ENCODE data around the gene ACP4. TPM values are rescaled to one million over a fixed set of nuclear protein-coding genes. Genes with fewer than 3 reads are reported as not detected.
"Not testable (repeated sequence)": the region's sequence is repeated elsewhere in the genome, so short reads cannot be mapped to it uniquely, and the experiment has no call there.

The ACP4 gene
- total and polyA plus RNA-seq, 5 donors from 2014 or later = not detected

- peaks cover 0 to 6% (median 0%) of the 10 kb centered on the region in 4 donors for H3K4me1 Mint-ChIP-seq
- Histone ChIP-seq H3K4me3 (ENCODE audit: low read depth, low read length) (no peak overlapping the region), H3K27ac (ENCODE audit: insufficient read depth, low read length, poor library complexity, severe bottlenecking) (no peak overlapping the region), H3K36me3 (ENCODE audit: control insufficient read depth, insufficient read depth, low read length) (no peaks in the 10 kb centered on the region), H3K4me1 (ENCODE audit: control insufficient read depth, insufficient read depth, low read length, poor library complexity, severe bottlenecking) (no peaks in the 10 kb centered on the region), H3K27me3 (ENCODE audit: control insufficient read depth, insufficient read depth, low read length) (peaks cover 26% of the 10 kb centered on the region), H3K9me3 (ENCODE audit: control insufficient read depth in 2 of 2, low read length in 2 of 2) (peaks cover 0 to 2% of the 10 kb centered on the region in 2 experiments)
- H3K36me3 Mint-ChIP-seq = no peaks in the 10 kb centered on the region
- H3K9me3 Mint-ChIP-seq = peaks cover 0 to 4% (median 0%) of the 10 kb centered on the region in 7 donors
- no peak for ATAC-seq (ENCODE audit: low read depth in 2 of 2)
- H3K27me3 Mint-ChIP-seq = peaks cover 59% of the 10 kb centered on the region
- H3K4me3 Mint-ChIP-seq = no peak overlapping the region
- no peak overlapping the region for H3K27ac Mint-ChIP-seq
- no peak for DNase-seq
These were observed 14.1 kb upstream of the ACP4 start for GRCh38 chr19:50776131-50776530.

- Histone ChIP-seq H3K9me3 (ENCODE audit: control insufficient read depth in 2 of 2, low read length in 2 of 2) (peaks cover 0 to 2% of the 10 kb centered on the region in 2 experiments), H3K27me3 (ENCODE audit: control insufficient read depth, insufficient read depth, low read length) (peaks cover 26% of the 10 kb centered on the region), H3K36me3 (ENCODE audit: control insufficient read depth, insufficient read depth, low read length) (no peaks in the 10 kb centered on the region), H3K27ac (ENCODE audit: insufficient read depth, low read length, poor library complexity, severe bottlenecking) (no peak overlapping the region), H3K4me3 (ENCODE audit: low read depth, low read length) (no peak overlapping the region), H3K4me1 (ENCODE audit: control insufficient read depth, insufficient read depth, low read length, poor library complexity, severe bottlenecking) (no peaks in the 10 kb centered on the region)
- ATAC-seq (ENCODE audit: low read depth in 2 of 2) (no peak), DNase-seq (no peak)
- H3K9me3 Mint-ChIP-seq = peaks cover 0 to 5% (median 0%) of the 10 kb centered on the region in 7 donors
- peaks cover 0 to 6% (median 0%) of the 10 kb centered on the region in 4 donors for H3K4me1 Mint-ChIP-seq
- H3K27me3 Mint-ChIP-seq = peaks cover 67% of the 10 kb centered on the region
- H3K27ac Mint-ChIP-seq = no peak overlapping the region
- H3K4me3 Mint-ChIP-seq = no peak overlapping the region
- no peaks in the 10 kb centered on the region for H3K36me3 Mint-ChIP-seq
These were observed 13.0 kb upstream of the ACP4 start for GRCh38 chr19:50777261-50777660.

GRCh38 chr19:50777830-50778303 is 12.3 kb upstream of the ACP4 start:
- ATAC-seq (ENCODE audit: low read depth in 2 of 2) (no peak), DNase-seq (no peak)
- Histone ChIP-seq H3K27me3 (ENCODE audit: control insufficient read depth, insufficient read depth, low read length) (peaks cover 26% of the 10 kb centered on the region), H3K4me3 (ENCODE audit: low read depth, low read length) (no peak overlapping the region), H3K9me3 (ENCODE audit: control insufficient read depth in 2 of 2, low read length in 2 of 2) (peaks cover 0 to 2% of the 10 kb centered on the region in 2 experiments), H3K27ac (ENCODE audit: insufficient read depth, low read length, poor library complexity, severe bottlenecking) (no peak overlapping the region), H3K36me3 (ENCODE audit: control insufficient read depth, insufficient read depth, low read length) (no peaks in the 10 kb centered on the region), H3K4me1 (ENCODE audit: control insufficient read depth, insufficient read depth, low read length, poor library complexity, severe bottlenecking) (no peaks in the 10 kb centered on the region)
- Mint-ChIP-seq H3K27ac (no peak overlapping the region), H3K4me3 (no peak overlapping the region), H3K36me3 (no peaks in the 10 kb centered on the region), H3K9me3 (peaks cover 0 to 7% (median 0%) of the 10 kb centered on the region in 7 donors), H3K27me3 (peaks cover 68% of the 10 kb centered on the region), H3K4me1 (peaks cover 0 to 6% (median 0%) of the 10 kb centered on the region in 4 donors)

DNA sequence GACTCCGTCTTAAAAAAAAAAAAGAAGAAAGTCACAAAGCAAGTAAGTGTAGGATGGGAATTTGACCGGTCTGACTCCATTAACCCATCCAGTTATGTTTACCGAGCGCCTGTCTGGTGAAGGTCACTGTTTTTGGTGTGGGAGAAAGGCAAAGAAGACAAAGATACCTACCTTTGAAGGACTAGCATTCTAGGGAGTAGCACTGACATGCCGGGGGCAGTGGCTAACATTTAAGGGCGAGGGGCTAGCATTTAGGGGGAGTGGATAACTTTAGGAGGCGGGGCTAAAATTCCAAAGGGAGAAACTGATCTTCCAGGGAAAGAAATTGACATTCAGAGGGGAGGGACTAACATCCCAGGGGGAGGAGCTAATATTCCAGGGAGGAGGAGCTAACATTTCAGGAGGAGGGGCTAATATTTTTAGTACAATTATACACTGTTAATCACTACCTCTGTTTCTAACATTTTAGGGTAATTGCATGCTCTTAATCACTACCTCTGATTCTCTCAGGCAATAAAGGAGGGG is 11.2 kb upstream of the ACP4 start:
- Mint-ChIP-seq H3K36me3 (no peaks in the 10 kb centered on the region), H3K4me1 (peaks cover 2 to 12% (median 7%) of the 10 kb centered on the region in 4 donors), H3K4me3 (no peak overlapping the region), H3K27me3 (peaks cover 74% of the 10 kb centered on the region), H3K9me3 (peaks cover 0 to 7% (median 0%) of the 10 kb centered on the region in 7 donors), H3K27ac (no peak overlapping the region)
- Histone ChIP-seq H3K27ac (ENCODE audit: insufficient read depth, low read length, poor library complexity, severe bottlenecking) (no peak overlapping the region), H3K4me1 (ENCODE audit: control insufficient read depth, insufficient read depth, low read length, poor library complexity, severe bottlenecking) (peaks cover 7% of the 10 kb centered on the region), H3K36me3 (ENCODE audit: control insufficient read depth, insufficient read depth, low read length) (no peaks in the 10 kb centered on the region), H3K27me3 (ENCODE audit: control insufficient read depth, insufficient read depth, low read length) (peaks cover 26% of the 10 kb centered on the region), H3K4me3 (ENCODE audit: low read depth, low read length) (no peak overlapping the region), H3K9me3 (ENCODE audit: control insufficient read depth in 2 of 2, low read length in 2 of 2) (peaks cover 0 to 2% of the 10 kb centered on the region in 2 experiments)
- no peak for DNase-seq
- ATAC-seq (ENCODE audit: low read depth in 2 of 2) = no peak

- Histone ChIP-seq H3K27ac (ENCODE audit: insufficient read depth, low read length, poor library complexity, severe bottlenecking) (no peak overlapping the region), H3K9me3 (ENCODE audit: control insufficient read depth in 2 of 2, low read length in 2 of 2) (peaks cover 0 to 2% of the 10 kb centered on the region in 2 experiments), H3K4me1 (ENCODE audit: control insufficient read depth, insufficient read depth, low read length, poor library complexity, severe bottlenecking) (peaks cover 7% of the 10 kb centered on the region), H3K27me3 (ENCODE audit: control insufficient read depth, insufficient read depth, low read length) (peaks cover 26% of the 10 kb centered on the region), H3K4me3 (ENCODE audit: low read depth, low read length) (no peak overlapping the region), H3K36me3 (ENCODE audit: control insufficient read depth, insufficient read depth, low read length) (no peaks in the 10 kb centered on the region)
- H3K4me1 Mint-ChIP-seq = peaks cover 2 to 12% (median 7%) of the 10 kb centered on the region in 4 donors
- DNase-seq = no peak
- H3K27me3 Mint-ChIP-seq = peaks cover 74% of the 10 kb centered on the region
- no peak overlapping the region for H3K4me3 Mint-ChIP-seq
- H3K9me3 Mint-ChIP-seq = peaks cover 0 to 7% (median 0%) of the 10 kb centered on the region in 7 donors
- H3K36me3 Mint-ChIP-seq = no peaks in the 10 kb centered on the region
- ATAC-seq (ENCODE audit: low read depth in 2 of 2) = no peak
- no peak overlapping the region for H3K27ac Mint-ChIP-seq
These were observed 10.4 kb upstream of the ACP4 start for GRCh38 chr19:50779504-50780457.

GRCh38 chr19:50780753-50781435 is 9.3 kb upstream of the ACP4 start:
- peaks cover 7% of the 10 kb centered on the region for H3K4me1 ChIP-seq (ENCODE audit: control insufficient read depth, insufficient read depth, low read length, poor library complexity, severe bottlenecking)
- no peak for ATAC-seq (ENCODE audit: low read depth in 2 of 2)
- H3K27ac ChIP-seq (ENCODE audit: insufficient read depth, low read length, poor library complexity, severe bottlenecking) = no peak overlapping the region
- no peaks in the 10 kb centered on the region for H3K36me3 ChIP-seq (ENCODE audit: control insufficient read depth, insufficient read depth, low read length)
- peaks cover 0 to 2% of the 10 kb centered on the region in 2 experiments for H3K9me3 ChIP-seq (ENCODE audit: control insufficient read depth in 2 of 2, low read length in 2 of 2)
- no peak for DNase-seq
- Mint-ChIP-seq H3K9me3 (peaks cover 0 to 7% (median 0%) of the 10 kb centered on the region in 7 donors), H3K4me3 (no peak overlapping the region), H3K4me1 (peaks cover 2 to 12% (median 7%) of the 10 kb centered on the region in 4 donors), H3K36me3 (no peaks in the 10 kb centered on the region), H3K27me3 (peaks cover 63% of the 10 kb centered on the region), H3K27ac (no peak overlapping the region)
- no peak overlapping the region for H3K4me3 ChIP-seq (ENCODE audit: low read depth, low read length)
- H3K27me3 ChIP-seq (ENCODE audit: control insufficient read depth, insufficient read depth, low read length) = peaks cover 26% of the 10 kb centered on the region

DNA sequence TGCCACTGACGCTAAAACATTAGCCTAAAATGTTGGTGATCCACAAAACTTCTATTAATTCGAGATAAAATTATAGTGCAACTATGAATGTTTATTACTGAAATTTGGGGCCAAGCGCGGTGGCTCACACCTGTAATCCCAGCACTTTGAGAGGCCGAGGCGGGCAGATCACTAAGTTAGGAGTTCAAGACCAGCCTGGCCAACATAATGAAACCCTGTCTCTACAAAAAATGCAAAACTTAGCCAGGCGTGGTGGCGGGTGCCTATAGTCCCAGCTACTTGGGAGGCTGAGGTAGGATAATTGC is 6.4 kb upstream of the ACP4 start:
- H3K9me3 Mint-ChIP-seq; H3K4me1 Mint-ChIP-seq; H3K9me3 ChIP-seq (ENCODE audit: control insufficient read depth in 2 of 2, low read length in 2 of 2); ATAC-seq (ENCODE audit: low read depth in 2 of 2); H3K27ac ChIP-seq (ENCODE audit: insufficient read depth, low read length, poor library complexity, severe bottlenecking); H3K4me1 ChIP-seq (ENCODE audit: control insufficient read depth, insufficient read depth, low read length, poor library complexity, severe bottlenecking); DNase-seq; H3K36me3 ChIP-seq (ENCODE audit: control insufficient read depth, insufficient read depth, low read length); H3K36me3 Mint-ChIP-seq; H3K27ac Mint-ChIP-seq: not testable (repeated sequence)
- peak overlapping the region in 1 of 4 donors; percentile 25 for H3K4me3 Mint-ChIP-seq
- H3K27me3 ChIP-seq (ENCODE audit: control insufficient read depth, insufficient read depth, low read length) = peaks cover 12% of the 10 kb centered on the region
- peak overlapping the region; percentile 13 for H3K4me3 ChIP-seq (ENCODE audit: low read depth, low read length)
- peaks cover 39% of the 10 kb centered on the region for H3K27me3 Mint-ChIP-seq
